ENCODE data around the gene ZMYM2.

DNA sequence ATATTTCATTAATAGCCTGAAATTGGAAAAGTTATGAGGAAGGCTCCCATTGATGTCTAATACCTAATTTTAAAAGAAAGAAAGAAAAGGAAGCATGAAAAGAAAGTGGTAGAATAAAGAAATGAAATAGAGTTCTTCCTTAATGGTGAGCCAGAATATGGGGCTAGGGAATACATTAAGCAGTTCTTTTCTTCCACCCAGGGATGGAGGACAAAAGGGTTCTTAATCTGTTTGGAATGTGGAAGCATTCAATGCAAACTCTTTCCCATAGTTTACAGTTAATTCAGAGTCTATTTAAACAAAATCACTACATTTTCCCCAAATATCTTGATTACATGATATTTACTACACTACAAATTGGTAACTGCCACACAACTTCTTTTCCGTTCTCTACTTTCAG, 18.4 kb upstream of the ZMYM2 start:
- no peak for TF ChIP-seq POLR2A (IDR thresholded peaks at IDR 0.05; ENCODE audit: low read depth, low read length)
- TF ChIP-seq POLR2AphosphoS5 (IDR thresholded peaks at IDR 0.05; ENCODE audit: low read depth, low read length): no peak
- TF ChIP-seq TAF1 (IDR thresholded peaks at IDR 0.05; ENCODE audit: borderline replicate concordance, low read depth, low read length): no peak

Measured in GM12892 (cell line).